IPS-18c (cell line): ENCODE data around the gene SNED1.

Experiments used
- H3K4me3 ChIP-seq: 2 replicates; pipeline ENCODE4 v1.7.0; 2013; ENCODE audit warnings: low read depth, mild to moderate bottlenecking, low read length, moderate library complexity; ENCODE audit not compliant: insufficient read depth
- H3K9me3 ChIP-seq: one replicate; pipeline ENCODE4 v1.6.1; 2013; ENCODE audit warnings: mild to moderate bottlenecking, low read length, moderate library complexity; ENCODE audit not compliant: control insufficient read depth, insufficient read depth

The SNED1 gene

GRCh38 chr2:241040081-241040803 lies 41.8 kb downstream of the SNED1 start:
- no peak overlapping the region for H3K4me3 ChIP-seq
- H3K9me3 ChIP-seq: peaks cover 3% of the 10 kb centered on the region

GRCh38 chr2:241041589-241042158 lies 43.3 kb downstream of the SNED1 start:
- Histone ChIP-seq H3K9me3 (peaks cover 3% of the 10 kb centered on the region), H3K4me3 (no peak overlapping the region)

GRCh38 chr2:241043581-241043980 lies 45.2 kb downstream of the SNED1 start:
- Histone ChIP-seq H3K4me3 (no peak overlapping the region), H3K9me3 (peaks cover 3% of the 10 kb centered on the region)

GRCh38 chr2:241047253-241048010 lies 49.0 kb downstream of the SNED1 start:
- Histone ChIP-seq H3K4me3 (no peak overlapping the region), H3K9me3 (peaks cover 3% of the 10 kb centered on the region)

GRCh38 chr2:241048149-241048948 lies 49.9 kb downstream of the SNED1 start:
- H3K4me3 ChIP-seq: no peak overlapping the region
- H3K9me3 ChIP-seq: peaks cover 3% of the 10 kb centered on the region

GRCh38 chr2:241048949-241049343 lies 50.5 kb downstream of the SNED1 start:
- H3K9me3 ChIP-seq: peaks cover 3% of the 10 kb centered on the region
- H3K4me3 ChIP-seq: no peak overlapping the region

GRCh38 chr2:241049739-241050623 lies 51.6 kb downstream of the SNED1 start:
- Histone ChIP-seq H3K9me3 (no peaks in the 10 kb centered on the region), H3K4me3 (no peak overlapping the region)

GRCh38 chr2:241050624-241051577 lies 52.5 kb downstream of the SNED1 start:
- H3K4me3 ChIP-seq: no peak overlapping the region
- no peaks in the 10 kb centered on the region for H3K9me3 ChIP-seq

- no peak overlapping the region for H3K4me3 ChIP-seq
- H3K9me3 ChIP-seq: no peaks in the 10 kb centered on the region
Observed at GRCh38 chr2:241051578-241052487, 53.4 kb downstream of the SNED1 start.

- Histone ChIP-seq H3K9me3 (no peaks in the 10 kb centered on the region), H3K4me3 (no peak overlapping the region)
Observed at GRCh38 chr2:241052677-241053360, 54.4 kb downstream of the SNED1 start.

GRCh38 chr2:241053576-241054251 lies 55.3 kb downstream of the SNED1 start:
- H3K9me3 ChIP-seq: no peaks in the 10 kb centered on the region
- no peak overlapping the region for H3K4me3 ChIP-seq

GRCh38 chr2:241061275-241061674 lies 62.9 kb downstream of the SNED1 start:
- Histone ChIP-seq H3K9me3 (no peaks in the 10 kb centered on the region), H3K4me3 (no peak overlapping the region)

- H3K4me3 ChIP-seq: no peak overlapping the region
- H3K9me3 ChIP-seq: no peaks in the 10 kb centered on the region
Observed at GRCh38 chr2:241062389-241063092, 64.1 kb downstream of the SNED1 start.
